Stimulated activated CD4-positive, alpha-beta T cell treated with anti-CD3 and anti-CD28 coated beads, Interleukin-12 subunit alpha, Interleukin-12 subunit beta, amount 100 ng/mL, for 4 hours (primary cell): Measurements from ENCODE around the gene CWC27.

Experiments
- DNase-seq: peaks from one replicate; pipeline ENCODE4 v3.0.0-alpha.2; 2020

The CWC27 gene

GRCh38 chr5:65043843-65044359 is 275.2 kb downstream of the CWC27 start:
- DNase-seq = no peak

- no peak for DNase-seq
Observed at GRCh38 chr5:65047225-65047624, 278.5 kb downstream of the CWC27 start.

- no peak for DNase-seq
Observed at GRCh38 chr5:65047948-65048690, 279.4 kb downstream of the CWC27 start.

DNA sequence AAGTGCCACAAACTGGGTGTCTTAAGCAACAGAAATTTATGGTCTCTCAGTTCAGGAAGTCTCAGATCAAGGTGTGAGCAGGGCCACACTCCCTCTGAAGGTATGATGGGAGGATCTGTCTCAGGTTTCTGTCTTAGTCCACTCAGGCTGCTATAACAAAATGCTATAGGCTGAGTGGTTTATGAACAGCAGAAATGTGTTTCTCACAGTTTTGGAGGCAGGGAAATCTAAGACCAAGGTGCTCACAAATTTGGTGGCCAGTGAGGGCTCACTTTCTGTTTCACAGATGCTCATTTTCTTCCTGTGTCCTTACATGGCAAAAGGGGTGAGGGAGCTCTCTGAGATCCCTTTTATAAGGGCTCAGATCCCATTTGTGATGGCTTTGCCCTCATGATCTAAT is 281.4 kb downstream of the CWC27 start:
- DNase-seq = no peak

- DNase-seq = no peak
Observed at GRCh38 chr5:65050826-65051498, 282.2 kb downstream of the CWC27 start.

- DNase-seq = no peak
Observed at GRCh38 chr5:65055938-65056337, 287.2 kb downstream of the CWC27 start.

GRCh38 chr5:65059681-65060598 is 291.2 kb downstream of the CWC27 start:
- no peak for DNase-seq

GRCh38 chr5:65061250-65061973 is 292.7 kb downstream of the CWC27 start:
- no peak for DNase-seq

DNA sequence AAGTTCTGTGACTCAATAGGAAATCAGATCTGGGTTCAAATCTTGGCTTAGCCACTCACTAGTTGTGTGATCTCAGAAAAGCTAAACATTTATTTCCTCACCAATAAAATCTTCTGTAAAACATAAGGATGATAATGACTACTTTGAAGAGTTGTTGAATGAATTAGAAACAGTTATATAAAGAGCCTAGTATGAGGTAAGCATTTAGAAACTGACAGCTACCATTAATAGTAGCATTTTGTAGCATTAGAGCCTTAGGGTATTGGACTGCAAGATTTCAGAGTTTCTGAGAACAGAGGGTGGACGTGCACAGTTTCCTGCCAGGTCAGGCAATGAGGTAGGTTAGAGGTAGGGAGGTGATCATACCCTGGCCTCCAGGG is 293.2 kb downstream of the CWC27 start:
- no peak for DNase-seq

- DNase-seq = no peak
Observed at GRCh38 chr5:65062469-65063083, 293.8 kb downstream of the CWC27 start.

GRCh38 chr5:65065001-65065511 is 296.3 kb downstream of the CWC27 start:
- DNase-seq = no peak

DNA sequence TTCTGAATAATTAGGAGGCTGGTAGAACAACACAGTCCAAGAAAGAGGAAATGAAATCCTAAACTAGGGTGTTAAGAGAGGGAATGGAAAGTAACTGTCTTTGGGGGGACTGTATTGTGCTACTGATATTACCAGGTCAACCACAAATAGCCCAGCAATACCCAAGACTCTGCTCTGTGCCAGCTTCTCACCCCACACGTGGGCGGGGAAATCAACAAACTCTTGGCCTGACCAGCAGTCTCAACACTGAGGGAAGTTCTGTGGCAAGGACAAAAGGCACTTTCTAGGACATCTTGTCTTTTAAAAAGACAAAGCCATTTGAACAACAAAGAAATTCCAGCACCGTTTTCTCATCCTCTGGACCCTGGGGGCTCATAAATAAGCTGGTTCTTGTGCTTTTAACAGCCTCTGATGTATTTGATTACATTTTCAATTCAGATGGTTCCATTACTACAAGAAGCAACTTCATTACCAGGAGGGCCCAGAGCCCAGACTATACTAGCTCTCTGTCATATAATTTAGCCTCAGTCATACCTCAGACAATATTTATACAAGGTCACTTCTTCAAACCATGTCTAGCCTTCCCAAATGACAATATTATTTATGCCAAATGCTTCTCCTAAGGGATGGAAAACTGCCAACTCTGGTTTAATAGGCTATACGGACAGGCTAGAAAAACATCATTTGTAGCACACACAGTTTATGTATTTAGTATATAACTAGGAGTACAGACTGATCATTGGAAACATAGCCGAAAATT is 297.8 kb downstream of the CWC27 start:
- no peak for DNase-seq

- DNase-seq = no peak
Observed at GRCh38 chr5:65067147-65067506, 298.4 kb downstream of the CWC27 start.
